Nephron progenitor cell (in vitro differentiated cells): ENCODE measurements around the gene CUL9.

Experiments used
- DNase-seq: peaks from one replicate; pipeline ENCODE4 v3.0.0; 2021
- H3K27ac Mint-ChIP-seq: 2 replicates; pipeline ENCODE4 v1.8.0; 2021; ENCODE audit warnings: mild to moderate bottlenecking, moderate library complexity, mixed read lengths
- H3K27me3 Mint-ChIP-seq: 2 replicates; pipeline ENCODE4 v1.8.0; 2021; ENCODE audit warnings: mild to moderate bottlenecking, low read depth, mixed read lengths; ENCODE audit not compliant: poor library complexity
- H3K36me3 Mint-ChIP-seq: 2 replicates; pipeline ENCODE4 v1.8.0; 2021; ENCODE audit warnings: low read depth, mixed read lengths
- H3K4me1 Mint-ChIP-seq: 2 replicates; pipeline ENCODE4 v1.8.0; 2021; ENCODE audit warnings: mixed read lengths
- H3K4me3 Mint-ChIP-seq: 2 replicates; pipeline ENCODE4 v1.8.0; 2021; ENCODE audit warnings: mild to moderate bottlenecking, moderate library complexity, mixed read lengths
- H3K9me3 Mint-ChIP-seq: 2 replicates; pipeline ENCODE4 v1.8.0; 2021; ENCODE audit warnings: mild to moderate bottlenecking, moderate library complexity, mixed read lengths
- TF ChIP-seq, protein P1 (sequence below): fragments of 200-600 bp; sonication (generic); IDR thresholded peaks from 2 replicates; pipeline ENCODE4 v1.5.0; 2021; ENCODE audit warnings: antibody characterized with exemption

Gene CUL9

DNA sequence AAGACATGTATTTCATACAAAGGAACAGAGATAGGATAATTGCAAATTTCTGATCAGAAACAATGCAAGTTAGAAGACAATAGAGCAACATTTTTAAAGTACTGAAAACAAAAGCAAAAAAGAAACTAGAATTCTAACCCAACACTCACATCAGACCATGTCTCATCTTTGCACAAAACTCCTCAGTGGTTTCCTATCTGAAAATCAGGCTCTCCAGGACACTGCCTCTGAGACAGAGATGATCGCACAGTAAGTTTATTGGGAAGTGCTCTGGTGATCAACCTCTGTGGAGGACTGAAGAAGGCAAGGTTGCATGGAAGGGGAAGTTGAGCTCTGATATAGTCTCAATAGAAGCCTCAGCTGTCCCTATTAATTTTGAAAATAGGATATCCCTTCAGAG, 59.0 kb downstream of the CUL9 start:
- TF ChIP-seq, protein P1, sequence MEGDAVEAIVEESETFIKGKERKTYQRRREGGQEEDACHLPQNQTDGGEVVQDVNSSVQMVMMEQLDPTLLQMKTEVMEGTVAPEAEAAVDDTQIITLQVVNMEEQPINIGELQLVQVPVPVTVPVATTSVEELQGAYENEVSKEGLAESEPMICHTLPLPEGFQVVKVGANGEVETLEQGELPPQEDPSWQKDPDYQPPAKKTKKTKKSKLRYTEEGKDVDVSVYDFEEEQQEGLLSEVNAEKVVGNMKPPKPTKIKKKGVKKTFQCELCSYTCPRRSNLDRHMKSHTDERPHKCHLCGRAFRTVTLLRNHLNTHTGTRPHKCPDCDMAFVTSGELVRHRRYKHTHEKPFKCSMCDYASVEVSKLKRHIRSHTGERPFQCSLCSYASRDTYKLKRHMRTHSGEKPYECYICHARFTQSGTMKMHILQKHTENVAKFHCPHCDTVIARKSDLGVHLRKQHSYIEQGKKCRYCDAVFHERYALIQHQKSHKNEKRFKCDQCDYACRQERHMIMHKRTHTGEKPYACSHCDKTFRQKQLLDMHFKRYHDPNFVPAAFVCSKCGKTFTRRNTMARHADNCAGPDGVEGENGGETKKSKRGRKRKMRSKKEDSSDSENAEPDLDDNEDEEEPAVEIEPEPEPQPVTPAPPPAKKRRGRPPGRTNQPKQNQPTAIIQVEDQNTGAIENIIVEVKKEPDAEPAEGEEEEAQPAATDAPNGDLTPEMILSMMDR, result no peak
- DNase-seq, result no peak
- no peak overlapping the region for H3K4me3 Mint-ChIP-seq

DNA sequence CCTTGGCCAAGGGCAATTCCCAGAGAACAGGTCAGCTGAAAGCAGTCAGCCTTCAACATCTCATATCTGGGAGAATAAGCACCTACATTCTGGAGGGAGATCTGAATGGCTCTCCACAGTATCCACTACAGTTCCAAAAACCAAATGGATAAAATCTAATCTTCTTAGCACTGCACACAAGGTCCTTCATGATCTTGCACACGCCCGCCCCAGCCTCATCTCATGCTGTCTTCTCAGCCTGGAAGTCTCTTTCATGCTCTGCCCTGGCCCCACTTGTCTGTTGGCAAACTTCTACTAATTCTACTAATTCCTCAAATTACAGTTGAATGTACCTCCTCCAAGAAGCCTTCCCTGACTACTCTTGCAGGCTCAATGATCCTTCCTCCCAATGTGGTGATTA, 59.5 kb downstream of the CUL9 start:
- no peaks in the 10 kb centered on the region for H3K27me3 Mint-ChIP-seq
- TF ChIP-seq, protein P1, result no peak
- peaks cover 5% of the 10 kb centered on the region for H3K4me1 Mint-ChIP-seq
- H3K9me3 Mint-ChIP-seq, result peaks cover 12% of the 10 kb centered on the region
- H3K27ac Mint-ChIP-seq, result no peak overlapping the region
- H3K4me3 Mint-ChIP-seq, result no peak overlapping the region
- no peak for DNase-seq
- no peaks in the 10 kb centered on the region for H3K36me3 Mint-ChIP-seq

More for the DNA sequence above, 59.0 kb downstream of the CUL9 start:
- no peak overlapping the region for H3K27ac Mint-ChIP-seq
- H3K4me1 Mint-ChIP-seq, result peaks cover under 1% of the 10 kb centered on the region
- H3K27me3 Mint-ChIP-seq, result no peaks in the 10 kb centered on the region
- H3K36me3 Mint-ChIP-seq, result no peaks in the 10 kb centered on the region
- H3K9me3 Mint-ChIP-seq, result peaks cover 12% of the 10 kb centered on the region

DNA sequence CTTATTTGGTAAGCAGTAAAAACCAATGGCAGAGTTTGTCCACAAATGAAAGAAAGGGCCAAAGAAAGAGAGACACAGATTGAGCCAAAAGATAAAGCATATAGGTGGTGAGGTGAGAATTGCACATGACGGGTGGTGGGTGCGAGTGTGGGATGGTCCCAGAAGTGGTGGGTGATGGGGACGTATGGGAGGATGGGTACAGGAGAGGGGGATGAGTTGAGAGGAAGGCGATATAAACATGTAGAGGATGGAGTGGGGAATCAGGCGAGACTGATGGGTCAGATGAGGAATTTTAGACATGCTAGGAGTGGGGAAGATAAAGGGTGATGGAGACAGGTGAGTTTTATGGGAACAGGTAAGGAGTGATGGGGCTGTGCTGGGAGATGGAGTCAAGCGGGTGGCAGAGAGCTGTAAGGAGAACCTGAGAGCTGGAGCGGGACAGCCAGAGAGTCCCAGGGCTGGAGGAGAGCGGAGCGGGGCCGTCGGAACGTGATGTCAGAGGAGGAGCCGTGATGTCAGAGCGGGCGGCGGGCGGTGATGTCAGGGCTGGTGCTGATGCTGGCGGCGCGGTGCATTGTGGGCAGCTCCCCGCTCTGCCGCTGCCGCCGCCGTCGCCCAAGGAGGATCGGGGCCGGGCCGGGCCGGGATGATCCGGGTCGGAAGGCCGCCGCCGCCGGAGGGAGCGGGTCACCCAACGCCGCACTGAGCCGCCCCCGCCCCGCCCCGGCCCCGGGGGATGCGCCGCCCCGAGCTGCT, 61.1 kb downstream of the CUL9 start, which contains the start of gene TTBK1:
Gene TTBK1, plus strand, starts transcription at position 574 of the 756 bp plus-strand sequence. CDS start 3,180 bp downstream, outside the sequence.
- peak; percentile 61 for DNase-seq
- H3K27me3 Mint-ChIP-seq, result peaks cover 4% of the 10 kb centered on the region
- H3K4me1 Mint-ChIP-seq, result peaks cover 19% of the 10 kb centered on the region
- H3K36me3 Mint-ChIP-seq, result no peaks in the 10 kb centered on the region
- H3K9me3 Mint-ChIP-seq, result peaks cover 12% of the 10 kb centered on the region
- H3K4me3 Mint-ChIP-seq, result no peak within 1 kb of the TSS
- TF ChIP-seq, protein P1, result no peak
- H3K27ac Mint-ChIP-seq, result no peak within 1 kb of the TSS

DNA sequence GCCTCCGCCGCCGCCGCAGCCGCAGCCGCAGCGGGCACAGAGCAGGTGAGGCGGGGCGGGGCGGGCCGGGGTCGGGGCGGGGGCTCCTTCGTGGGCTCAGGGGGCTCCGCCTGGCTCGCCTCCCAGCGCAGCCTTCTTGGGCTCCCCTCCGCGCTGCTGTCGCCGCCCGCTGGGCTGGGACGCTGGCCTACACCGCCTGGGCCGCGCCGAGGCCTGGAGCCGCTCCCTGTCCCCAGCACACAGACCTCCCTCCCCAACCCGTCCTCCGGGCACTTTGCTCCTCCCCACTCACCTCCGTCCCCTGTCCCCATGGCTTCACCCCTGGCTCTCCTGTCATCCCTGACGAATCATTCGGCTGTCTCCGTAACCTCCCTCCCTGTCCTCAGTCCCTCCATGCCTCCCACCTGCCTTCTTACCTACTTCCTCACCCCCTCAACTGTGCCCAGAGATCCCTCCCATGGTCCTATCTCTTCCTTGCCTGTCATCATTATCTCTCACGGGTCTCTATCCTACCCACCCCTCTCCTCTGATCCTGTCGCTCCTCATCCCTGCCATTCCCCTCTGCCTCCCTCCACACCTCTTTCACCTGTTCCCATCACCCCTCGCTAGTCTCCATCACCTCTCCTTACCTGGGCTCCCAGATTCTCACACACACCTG, 61.8 kb downstream of the CUL9 start:
- peaks cover 21% of the 10 kb centered on the region for H3K4me1 Mint-ChIP-seq
- H3K36me3 Mint-ChIP-seq, result no peaks in the 10 kb centered on the region
- H3K4me3 Mint-ChIP-seq, result no peak overlapping the region
- TF ChIP-seq, protein P1, result no peak
- peaks cover 10% of the 10 kb centered on the region for H3K27me3 Mint-ChIP-seq
- H3K27ac Mint-ChIP-seq, result no peak overlapping the region
- no peak for DNase-seq
- H3K9me3 Mint-ChIP-seq, result peaks cover 12% of the 10 kb centered on the region

DNA sequence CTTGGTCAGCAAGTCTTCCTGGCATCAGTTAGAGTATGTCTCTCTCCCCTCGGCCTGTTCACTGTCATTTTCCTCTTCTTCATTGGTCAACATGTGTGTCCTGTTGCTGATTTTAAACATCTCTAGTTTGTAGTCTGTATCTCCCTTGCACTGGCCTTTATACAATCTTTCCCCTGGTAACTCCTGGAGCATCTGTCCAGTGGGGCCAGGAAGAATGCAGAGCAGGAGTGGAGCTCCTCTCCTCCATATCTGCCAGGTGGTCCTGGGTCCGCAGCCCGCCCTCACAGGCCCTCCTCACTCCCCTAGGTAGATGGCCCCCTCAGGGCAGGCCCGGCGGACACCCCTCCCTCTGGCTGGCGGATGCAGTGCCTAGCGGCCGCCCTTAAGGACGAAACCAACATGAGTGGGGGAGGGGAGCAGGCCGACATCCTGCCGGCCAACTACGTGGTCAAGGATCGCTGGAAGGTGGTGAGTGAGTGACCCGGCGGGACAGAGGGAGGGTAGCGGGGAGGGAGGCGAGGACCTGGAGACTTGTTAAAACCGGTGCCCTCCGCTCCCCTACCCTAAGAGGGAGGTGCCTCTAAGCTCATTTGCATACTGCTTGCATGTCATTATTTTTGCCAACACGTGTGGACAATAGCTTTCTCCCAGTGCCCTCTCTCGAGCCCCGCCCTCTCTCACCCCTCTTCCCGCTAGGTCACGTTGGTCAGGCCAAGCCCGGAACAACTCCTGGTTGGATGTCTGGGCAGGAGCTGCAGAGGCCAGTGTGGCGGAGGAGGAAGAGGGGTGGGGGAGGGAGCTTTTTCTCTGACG, 64.5 kb downstream of the CUL9 start:
- TF ChIP-seq, protein P1, result no peak
- Mint-ChIP-seq H3K4me3 (peak overlapping the region; percentile 85), H3K4me1 (peaks cover 32% of the 10 kb centered on the region), H3K27me3 (peaks cover 18% of the 10 kb centered on the region), H3K27ac (no peak overlapping the region), H3K36me3 (no peaks in the 10 kb centered on the region), H3K9me3 (no peaks in the 10 kb centered on the region)
- peak; percentile 69 for DNase-seq
